HG03175 (cell line): ENCODE data around the gene COPS7B.
"Not testable (repeated sequence)": the region's sequence is repeated elsewhere in the genome, so short reads cannot be mapped to it uniquely, and the experiment has no call there.

ENCODE experiments used
- ATAC-seq: cut with Tn5 transposase; IDR thresholded peaks from one replicate; pipeline ENCODE4 v1.9.1; 2021; ENCODE audit warnings: mild to moderate bottlenecking, moderate library complexity; ENCODE audit not compliant: unreplicated experiment

COPS7B gene

GRCh38 chr2:231786177-231786916 is at the start of gene COPS7B:
Gene COPS7B, plus strand, starts transcription at chr2:231786445. Its CDS starts 2,126 bp downstream, at chr2:231788571.
- peak; percentile 65 for ATAC-seq

GRCh38 chr2:231737761-231738160 is 48.5 kb upstream of the COPS7B start:
- ATAC-seq = no peak

- no peak for ATAC-seq
Measured at GRCh38 chr2:231743376-231744116, 42.7 kb upstream of the COPS7B start.

GRCh38 chr2:231745303-231746038 is 40.8 kb upstream of the COPS7B start:
- no peak for ATAC-seq

- ATAC-seq = not testable (repeated sequence)
Measured at GRCh38 chr2:231748153-231748896, 37.9 kb upstream of the COPS7B start.

- ATAC-seq = not testable (repeated sequence)
Measured at GRCh38 chr2:231749016-231749415, 37.2 kb upstream of the COPS7B start.

GRCh38 chr2:231751042-231751815 is 35.0 kb upstream of the COPS7B start:
- no peak for ATAC-seq

GRCh38 chr2:231752061-231752460 is 34.2 kb upstream of the COPS7B start:
- no peak for ATAC-seq

GRCh38 chr2:231761735-231762134 is 24.5 kb upstream of the COPS7B start:
- ATAC-seq = no peak

- ATAC-seq = no peak
Measured at GRCh38 chr2:231764124-231764523, 22.1 kb upstream of the COPS7B start.

GRCh38 chr2:231764760-231765159 is 21.5 kb upstream of the COPS7B start:
- ATAC-seq = no peak

- ATAC-seq = peak; percentile 55
Measured at GRCh38 chr2:231765496-231765929, 20.7 kb upstream of the COPS7B start.

- no peak for ATAC-seq
Measured at GRCh38 chr2:231769170-231770136, 16.8 kb upstream of the COPS7B start.

- no peak for ATAC-seq
Measured at GRCh38 chr2:231780123-231780908, 5.9 kb upstream of the COPS7B start.

- peak; percentile 94 for ATAC-seq
Measured at GRCh38 chr2:231780909-231781797, 5.1 kb upstream of the COPS7B start, which contains the start of gene PDE6D. Gene PDE6D, minus strand, starts transcription at chr2:231781282. Its CDS starts 168 bp downstream, at chr2:231781114.

GRCh38 chr2:231781798-231782726 is 4.2 kb upstream of the COPS7B start:
- ATAC-seq = no peak
